Smooth muscle cell (in vitro differentiated cells): ENCODE measurements around the gene CMPK1. TPM values are rescaled to one million over a fixed set of nuclear protein-coding genes. Genes with fewer than 3 reads are reported as not detected.

Experiments used
- DNase-seq: peaks from one replicate; lab custom pipeline; 2025; ENCODE audit not compliant: unreplicated experiment; lab: John Stamatoyannopoulos, UW
- H2AFZ ChIP-seq: fragments of 200-600 bp; sonication (generic); 2 replicates; pipeline ENCODE4 v1.6.0; 2016; ENCODE audit warnings: antibody characterized with exemption, low read depth, mild to moderate bottlenecking
- H3F3A ChIP-seq: fragments of 200-600 bp; sonication (generic); 2 replicates; pipeline ENCODE4 v1.6.0; 2017; ENCODE audit warnings: antibody characterized with exemption, low read depth
- H3K27ac ChIP-seq: fragments of 200-600 bp; sonication (generic); 2 replicates; pipeline ENCODE4 v1.5.1; 2016; ENCODE audit warnings: low read depth, mild to moderate bottlenecking
- H3K27me3 ChIP-seq: fragments of 200-600 bp; sonication (generic); 2 replicates; pipeline ENCODE4 v1.6.1; 2016; ENCODE audit warnings: low read depth, mild to moderate bottlenecking
- H3K36me3 ChIP-seq: fragments of 200-600 bp; sonication (generic); 2 replicates; pipeline ENCODE4 v1.5.1; 2016; ENCODE audit warnings: low read depth
- H3K4me1 ChIP-seq: fragments of 200-600 bp; sonication (generic); 2 replicates; pipeline ENCODE4 v1.5.1; 2016; ENCODE audit warnings: low read depth
- H3K4me2 ChIP-seq: fragments of 200-600 bp; sonication (generic); 2 replicates; pipeline ENCODE4 v1.6.0; 2016; ENCODE audit warnings: mild to moderate bottlenecking
- H3K4me3 ChIP-seq: fragments of 200-600 bp; sonication (generic); 2 replicates; pipeline ENCODE4 v1.5.1; 2016; ENCODE audit warnings: mild to moderate bottlenecking
- H3K79me2 ChIP-seq: fragments of 200-600 bp; sonication (generic); 2 replicates; pipeline ENCODE4 v1.6.0; 2016; ENCODE audit warnings: low read depth, mild to moderate bottlenecking
- H3K9ac ChIP-seq: fragments of 200-600 bp; sonication (generic); 2 replicates; pipeline ENCODE4 v1.6.0; 2016; ENCODE audit warnings: low read depth
- H3K9me3 ChIP-seq: fragments of 200-600 bp; sonication (generic); replicated peaks from 2 replicates; pipeline ENCODE4 v1.5.1; 2016; ENCODE audit warnings: low read depth
- H4K20me1 ChIP-seq: fragments of 200-600 bp; sonication (generic); 2 replicates; pipeline ENCODE4 v1.6.0; 2016; ENCODE audit warnings: low read depth
- WGBS: methylation state at CpG from one replicate; pipeline ENCODE4 v1.1.7; 2016; ENCODE audit warnings: low lambda C conversion rate; 5-methylcytosine and 5-hydroxymethylcytosine counted together
- polyA plus RNA-seq: library from polyadenylated mRNA; unstranded; fragments of >200 nt; fragmentation: Nextera tagmentation; extraction: Ambion mirVana; gene quantifications from 2 replicates; pipeline ENCODE4 v1.2.1, GENCODE V29; 2016
- total RNA-seq: library from RNA; depleted of rRNA; stranded (reverse); fragments of >200 nt; gene quantifications from 2 replicates; pipeline ENCODE4 v1.2.3, GENCODE V29; 2014
- TF ChIP-seq, protein P1 (sequence below): fragments of 200-600 bp; sonication (generic); IDR thresholded peaks from 2 replicates; pipeline ENCODE4 v1.5.1; 2017; ENCODE audit warnings: borderline replicate concordance, mild to moderate bottlenecking, antibody characterized with exemption; ENCODE audit not compliant: insufficient read depth, poor library complexity, severe bottlenecking

CMPK1 gene
- total and polyA plus RNA-seq, 2 experiments from 2014 or later = 75.5 to 105 TPM

DNA sequence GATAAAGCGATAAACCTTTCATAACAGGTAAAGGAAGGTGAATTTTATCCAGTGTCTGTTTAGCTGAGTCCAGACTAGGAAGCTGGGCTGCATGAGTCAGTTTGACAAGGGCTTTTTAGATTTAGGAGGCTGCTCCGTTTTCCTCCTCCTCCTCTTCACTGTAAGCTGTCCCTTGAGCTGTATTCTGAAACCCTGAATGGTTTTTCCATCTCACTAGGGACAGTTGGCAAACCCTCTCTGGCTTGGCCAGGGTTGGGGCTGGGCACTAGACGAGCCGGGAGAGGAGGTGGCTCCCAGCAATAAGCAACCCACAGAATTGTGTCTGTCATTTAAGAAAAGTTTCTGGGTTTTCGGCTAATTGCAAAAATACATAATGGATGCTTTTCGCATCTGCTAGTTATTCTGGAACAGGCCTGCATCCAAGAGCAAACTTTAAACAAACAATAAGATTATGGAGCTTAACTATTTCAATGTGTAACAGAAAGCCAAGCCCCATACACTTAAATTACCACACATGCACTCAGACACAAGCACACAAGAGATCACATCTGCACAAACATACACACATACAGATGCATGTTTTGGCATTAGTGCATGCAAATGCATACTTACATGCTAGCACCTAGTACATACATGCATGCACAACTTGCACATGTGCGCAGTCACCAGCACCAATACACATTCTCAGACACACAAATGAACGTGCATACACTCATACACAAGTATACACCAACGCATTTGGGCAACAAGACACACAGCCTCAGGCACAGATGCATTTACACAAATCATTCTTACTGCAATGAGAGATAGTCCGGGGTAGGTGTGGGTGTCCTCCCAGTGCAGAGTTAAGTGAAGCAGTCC is 54.7 kb downstream of the CMPK1 start:
- Histone ChIP-seq H3K4me2 (no peak overlapping the region), H3K4me1 (no peaks in the 10 kb centered on the region), H3K27me3 (peaks cover 35% of the 10 kb centered on the region), H3F3A (no peaks in the 10 kb centered on the region), H3K27ac (no peak overlapping the region), H2AFZ (no peak overlapping the region), H3K79me2 (no peaks in the 10 kb centered on the region), H3K36me3 (no peaks in the 10 kb centered on the region), H3K4me3 (no peak overlapping the region), H3K9ac (no peak overlapping the region), H4K20me1 (peaks cover 14% of the 10 kb centered on the region), H3K9me3 (no peaks in the 10 kb centered on the region)
- TF ChIP-seq, protein P1, sequence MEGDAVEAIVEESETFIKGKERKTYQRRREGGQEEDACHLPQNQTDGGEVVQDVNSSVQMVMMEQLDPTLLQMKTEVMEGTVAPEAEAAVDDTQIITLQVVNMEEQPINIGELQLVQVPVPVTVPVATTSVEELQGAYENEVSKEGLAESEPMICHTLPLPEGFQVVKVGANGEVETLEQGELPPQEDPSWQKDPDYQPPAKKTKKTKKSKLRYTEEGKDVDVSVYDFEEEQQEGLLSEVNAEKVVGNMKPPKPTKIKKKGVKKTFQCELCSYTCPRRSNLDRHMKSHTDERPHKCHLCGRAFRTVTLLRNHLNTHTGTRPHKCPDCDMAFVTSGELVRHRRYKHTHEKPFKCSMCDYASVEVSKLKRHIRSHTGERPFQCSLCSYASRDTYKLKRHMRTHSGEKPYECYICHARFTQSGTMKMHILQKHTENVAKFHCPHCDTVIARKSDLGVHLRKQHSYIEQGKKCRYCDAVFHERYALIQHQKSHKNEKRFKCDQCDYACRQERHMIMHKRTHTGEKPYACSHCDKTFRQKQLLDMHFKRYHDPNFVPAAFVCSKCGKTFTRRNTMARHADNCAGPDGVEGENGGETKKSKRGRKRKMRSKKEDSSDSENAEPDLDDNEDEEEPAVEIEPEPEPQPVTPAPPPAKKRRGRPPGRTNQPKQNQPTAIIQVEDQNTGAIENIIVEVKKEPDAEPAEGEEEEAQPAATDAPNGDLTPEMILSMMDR = no peak
- no peak for DNase-seq
- WGBS = 55% methylated on average over 10 of the region's 10 CpGs

DNA sequence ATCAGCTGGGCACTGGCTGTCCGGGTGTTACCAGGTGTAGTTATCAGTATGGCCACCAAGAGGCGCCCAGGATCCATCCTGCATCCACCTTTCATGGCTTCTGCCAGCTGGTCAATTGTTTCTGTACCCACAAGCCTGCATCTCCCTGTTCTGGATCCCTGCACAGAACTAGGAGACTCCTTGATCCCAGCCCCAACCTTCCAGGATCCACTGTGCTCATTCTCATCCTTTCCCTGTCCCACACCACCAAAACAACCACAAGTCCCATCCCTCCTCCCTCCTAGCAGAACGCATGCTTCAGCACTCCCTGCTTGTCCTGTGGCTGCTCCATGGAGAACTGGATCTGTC is 55.3 kb downstream of the CMPK1 start:
- H3F3A ChIP-seq = no peaks in the 10 kb centered on the region
- H3K9ac ChIP-seq = no peak overlapping the region
- WGBS = 29% methylated on average over 3 of the region's 3 CpGs
- H2AFZ ChIP-seq = no peak overlapping the region
- H3K27me3 ChIP-seq = peaks cover 41% of the 10 kb centered on the region
- no peak overlapping the region for H3K27ac ChIP-seq
- peaks cover 8% of the 10 kb centered on the region for H4K20me1 ChIP-seq
- no peaks in the 10 kb centered on the region for H3K9me3 ChIP-seq
- no peak overlapping the region for H3K4me3 ChIP-seq
- no peak for DNase-seq
- H3K4me1 ChIP-seq = no peaks in the 10 kb centered on the region
- H3K36me3 ChIP-seq = no peaks in the 10 kb centered on the region
- H3K79me2 ChIP-seq = no peaks in the 10 kb centered on the region
- no peak overlapping the region for H3K4me2 ChIP-seq
- TF ChIP-seq, protein P1 = peak; percentile 59

DNA sequence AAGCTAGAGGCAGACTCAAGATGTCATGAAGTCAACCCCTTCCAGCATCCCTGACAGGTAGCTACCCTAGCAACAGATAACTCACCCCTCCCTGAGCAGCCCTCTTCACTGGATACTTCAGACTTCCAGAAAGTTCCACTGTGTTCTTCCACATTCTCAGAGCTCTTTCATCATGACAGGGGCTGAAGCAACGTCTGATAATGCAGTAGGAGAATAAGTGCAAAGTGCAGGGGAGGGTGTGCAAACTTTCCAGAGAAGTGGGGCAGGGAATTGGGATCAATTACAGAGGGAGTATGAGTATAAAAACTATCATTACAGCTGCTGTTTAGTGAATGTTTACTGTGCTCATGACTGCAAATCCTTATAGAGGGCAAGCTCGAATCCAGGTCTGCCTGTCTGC is 56.1 kb downstream of the CMPK1 start:
- WGBS = 75% methylated on average over 2 of the region's 2 CpGs
- Histone ChIP-seq H3K9ac (no peak overlapping the region), H2AFZ (no peak overlapping the region), H3K79me2 (no peaks in the 10 kb centered on the region), H3K36me3 (no peaks in the 10 kb centered on the region), H4K20me1 (peaks cover under 1% of the 10 kb centered on the region), H3K9me3 (no peaks in the 10 kb centered on the region), H3K27me3 (peaks cover 49% of the 10 kb centered on the region), H3K4me1 (no peaks in the 10 kb centered on the region), H3K4me3 (no peak overlapping the region), H3F3A (no peaks in the 10 kb centered on the region), H3K27ac (no peak overlapping the region), H3K4me2 (no peak overlapping the region)
- TF ChIP-seq, protein P1 = no peak
- DNase-seq = no peak

DNA sequence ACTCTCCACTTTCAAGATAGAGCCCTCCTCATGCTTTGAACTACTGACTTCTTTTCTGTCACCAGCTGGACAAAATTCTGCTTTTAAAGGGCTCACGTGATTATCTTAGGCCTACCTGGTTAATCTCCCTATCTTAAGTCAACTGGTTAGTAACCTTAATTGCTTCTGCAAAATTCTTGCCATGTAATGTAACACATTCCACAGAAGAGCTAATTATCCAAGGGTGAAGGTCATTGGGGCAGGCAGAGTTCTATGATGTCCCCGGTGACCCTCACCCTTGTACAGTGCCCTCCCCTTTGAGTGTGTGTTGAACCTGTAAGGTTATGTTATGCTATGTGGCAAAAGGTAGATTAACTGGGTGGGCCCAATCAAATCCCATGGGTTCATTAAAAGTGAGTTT is 57.3 kb downstream of the CMPK1 start:
- no peaks in the 10 kb centered on the region for H3F3A ChIP-seq
- H3K9me3 ChIP-seq = no peaks in the 10 kb centered on the region
- DNase-seq = no peak
- no peaks in the 10 kb centered on the region for H3K4me1 ChIP-seq
- no peak overlapping the region for H3K4me3 ChIP-seq
- TF ChIP-seq, protein P1 = no peak
- no peaks in the 10 kb centered on the region for H3K36me3 ChIP-seq
- H4K20me1 ChIP-seq = no peaks in the 10 kb centered on the region
- no peak overlapping the region for H3K27ac ChIP-seq
- no peak overlapping the region for H3K9ac ChIP-seq
- H3K4me2 ChIP-seq = no peak overlapping the region
- H3K27me3 ChIP-seq = peaks cover 60% of the 10 kb centered on the region
- no peaks in the 10 kb centered on the region for H3K79me2 ChIP-seq
- no peak overlapping the region for H2AFZ ChIP-seq
- WGBS = 76% methylated on average over 2 of the region's 2 CpGs
